ENCODE results near the gene SND1. TPM values are rescaled to one million over a fixed set of nuclear protein-coding genes. Genes with fewer than 3 reads are reported as not detected.

Gene SND1
- total and polyA plus RNA-seq, 7 donors, result 29.2 to 72.8 (median 48.2) TPM

DNA sequence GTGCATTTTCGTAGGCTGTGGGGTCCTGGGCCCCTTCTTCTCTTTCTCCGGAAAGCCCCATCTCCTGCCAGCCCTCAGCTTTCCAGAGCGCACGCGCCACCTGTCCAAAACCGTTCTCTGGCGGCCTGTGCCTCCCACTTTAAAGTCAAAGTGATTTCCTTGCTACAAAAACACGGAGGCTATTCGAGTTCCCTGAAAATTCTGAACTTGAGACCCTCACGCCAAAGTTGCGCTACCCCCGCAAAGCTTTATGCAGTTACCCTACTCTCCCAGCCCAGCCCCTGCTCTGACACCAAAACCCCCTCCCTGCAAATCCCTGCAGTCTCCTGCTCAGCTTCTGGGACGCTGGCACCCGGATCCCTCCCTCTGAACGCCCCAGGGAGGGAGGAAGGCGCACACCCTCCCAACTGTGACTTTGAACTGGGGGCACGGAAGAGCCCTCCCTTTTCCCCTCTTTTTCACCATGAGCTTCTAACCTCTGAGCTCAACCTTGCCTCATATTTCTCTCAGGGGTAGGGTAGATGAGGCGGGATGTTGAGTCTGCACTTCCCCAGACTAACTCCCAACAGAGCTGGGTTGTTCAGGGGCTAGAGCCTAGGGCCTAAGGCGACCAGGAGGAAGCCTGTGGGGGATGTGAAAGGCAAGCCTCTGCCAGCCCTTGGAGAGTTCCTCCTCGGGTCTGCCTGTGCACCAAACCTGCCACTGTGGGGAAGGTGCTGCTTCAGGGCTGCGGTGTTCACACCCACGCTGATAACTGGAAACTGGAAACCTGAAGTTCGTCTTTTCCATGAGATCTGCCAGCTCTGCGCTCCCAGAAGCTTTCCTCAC lies 31.4 kb upstream of the SND1 start:
- WGBS, 3 donors, result 2 to 3% (median 2%) methylated on average over 22 to 24 of the region's 24 CpGs
- no peaks in the 10 kb centered on the region for H3K9me3 ChIP-seq
- no peak overlapping the region for H3K27ac ChIP-seq
- ATAC-seq, result no peak
- H3K27me3 ChIP-seq (ENCODE audit: insufficient read depth in 3 of 3, low read length in 2 of 3), result peaks cover 0 to 48% (median 13%) of the 10 kb centered on the region in 3 donors
- no peaks in the 10 kb centered on the region for H3K36me3 ChIP-seq (ENCODE audit: insufficient read depth in 1 of 2, low read depth in 1 of 2)
- intact Hi-C loops (cut with DNase I), result no loop called here
- DNase-seq, result no peak
- no peak overlapping the region for H3K4me3 ChIP-seq
- TF ChIP-seq, protein P1, sequence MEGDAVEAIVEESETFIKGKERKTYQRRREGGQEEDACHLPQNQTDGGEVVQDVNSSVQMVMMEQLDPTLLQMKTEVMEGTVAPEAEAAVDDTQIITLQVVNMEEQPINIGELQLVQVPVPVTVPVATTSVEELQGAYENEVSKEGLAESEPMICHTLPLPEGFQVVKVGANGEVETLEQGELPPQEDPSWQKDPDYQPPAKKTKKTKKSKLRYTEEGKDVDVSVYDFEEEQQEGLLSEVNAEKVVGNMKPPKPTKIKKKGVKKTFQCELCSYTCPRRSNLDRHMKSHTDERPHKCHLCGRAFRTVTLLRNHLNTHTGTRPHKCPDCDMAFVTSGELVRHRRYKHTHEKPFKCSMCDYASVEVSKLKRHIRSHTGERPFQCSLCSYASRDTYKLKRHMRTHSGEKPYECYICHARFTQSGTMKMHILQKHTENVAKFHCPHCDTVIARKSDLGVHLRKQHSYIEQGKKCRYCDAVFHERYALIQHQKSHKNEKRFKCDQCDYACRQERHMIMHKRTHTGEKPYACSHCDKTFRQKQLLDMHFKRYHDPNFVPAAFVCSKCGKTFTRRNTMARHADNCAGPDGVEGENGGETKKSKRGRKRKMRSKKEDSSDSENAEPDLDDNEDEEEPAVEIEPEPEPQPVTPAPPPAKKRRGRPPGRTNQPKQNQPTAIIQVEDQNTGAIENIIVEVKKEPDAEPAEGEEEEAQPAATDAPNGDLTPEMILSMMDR (IDR thresholded peaks at IDR 0.05), result no peak
- H3K4me1 ChIP-seq, result no peaks in the 10 kb centered on the region

DNA sequence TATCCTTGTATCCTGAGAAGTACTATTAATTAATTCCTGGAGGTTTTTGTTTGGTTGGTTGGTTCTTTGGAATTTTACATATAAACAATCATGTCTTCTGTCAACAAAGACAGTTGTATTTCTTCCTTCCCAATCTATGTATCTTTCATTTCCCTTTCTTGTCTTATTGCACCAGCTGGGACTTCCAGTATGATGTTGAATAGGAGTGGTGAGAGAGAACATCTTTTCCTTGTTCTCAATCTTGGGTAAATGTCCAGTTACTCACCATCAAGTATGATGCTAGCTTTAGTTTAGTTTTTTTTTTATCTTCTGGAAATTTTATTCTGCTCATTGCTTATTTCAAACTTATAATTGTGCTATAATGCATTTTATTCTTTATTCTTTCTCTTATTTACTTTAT lies 26.7 kb upstream of the SND1 start:
- ATAC-seq (no peak), DNase-seq (no peak)
- Histone ChIP-seq H3K4me3 (no peak overlapping the region), H3K27ac (no peak overlapping the region), H3K36me3 (ENCODE audit: insufficient read depth in 1 of 2, low read depth in 1 of 2) (no peaks in the 10 kb centered on the region), H3K9me3 (no peaks in the 10 kb centered on the region), H3K27me3 (ENCODE audit: insufficient read depth in 3 of 3, low read length in 2 of 3) (peaks cover 0 to 18% (median 4%) of the 10 kb centered on the region in 3 donors), H3K4me1 (no peaks in the 10 kb centered on the region)
- TF ChIP-seq, protein P1 (IDR thresholded peaks at IDR 0.05), result no peak
- intact Hi-C loops (cut with DNase I), result no loop called here

DNA sequence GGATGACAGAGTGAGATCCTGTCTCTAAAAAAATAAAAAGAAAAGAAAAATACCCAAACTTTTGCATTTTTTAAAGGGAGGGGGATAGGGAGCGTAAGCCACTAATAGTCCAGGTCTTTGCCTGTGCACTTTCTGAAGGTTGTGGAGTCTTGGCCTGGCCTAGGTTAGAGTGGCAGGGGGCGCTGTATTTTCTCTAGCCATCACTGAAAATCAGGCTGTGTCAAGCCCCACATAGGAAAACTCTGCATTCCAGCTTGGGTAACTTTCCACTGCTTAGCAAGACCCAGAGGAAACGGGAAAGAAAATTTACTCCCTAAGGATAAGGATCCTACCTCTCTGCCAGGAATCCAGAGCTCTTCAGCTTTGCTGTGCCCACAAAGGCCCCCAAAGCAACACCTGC lies 23.5 kb upstream of the SND1 start:
- Histone ChIP-seq H3K9me3 (no peaks in the 10 kb centered on the region), H3K4me1 (no peaks in the 10 kb centered on the region), H3K4me3 (no peak overlapping the region), H3K27ac (no peak overlapping the region), H3K27me3 (ENCODE audit: insufficient read depth in 3 of 3, low read length in 2 of 3) (peaks cover 0 to 20% (median 0%) of the 10 kb centered on the region in 3 donors), H3K36me3 (ENCODE audit: insufficient read depth in 1 of 2, low read depth in 1 of 2) (no peaks in the 10 kb centered on the region)
- 64 to 65% (median 65%) methylated on average over 3 of the region's 3 CpGs for WGBS, 3 donors
- no peak for ATAC-seq
- intact Hi-C loops (cut with DNase I), result no loop called here
- DNase-seq, result no peak
- TF ChIP-seq, protein P1 (IDR thresholded peaks at IDR 0.05), result no peak

DNA sequence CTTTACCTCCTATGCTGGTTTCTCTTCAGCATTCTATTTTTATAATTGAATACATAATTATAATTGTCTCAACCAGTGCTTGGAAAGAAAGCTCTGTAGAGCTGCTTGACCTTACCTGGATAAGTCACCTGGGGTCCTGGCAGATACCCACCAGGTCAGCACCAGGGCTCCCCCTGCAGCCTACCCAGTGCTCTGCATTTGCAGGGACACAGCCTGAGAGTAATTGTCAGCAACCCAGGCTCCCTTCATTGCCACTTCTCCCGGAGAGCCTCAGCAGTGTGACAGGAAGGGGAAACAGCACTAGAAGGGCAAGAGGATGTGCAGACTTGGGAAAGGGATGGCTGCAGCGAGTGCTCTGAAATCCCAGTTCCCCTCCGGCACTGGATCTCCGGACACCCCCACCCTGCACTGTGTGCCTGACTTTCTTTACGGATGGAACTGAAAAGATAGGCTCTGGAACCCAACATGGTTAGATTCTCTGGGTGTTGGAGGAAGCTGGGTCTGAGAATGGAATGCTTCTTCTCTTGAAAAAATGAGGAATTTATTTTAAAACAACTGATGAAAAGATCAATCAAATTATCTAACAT lies 22.6 kb upstream of the SND1 start:
- H3K27ac ChIP-seq, result no peak overlapping the region
- H3K27me3 ChIP-seq (ENCODE audit: insufficient read depth in 3 of 3, low read length in 2 of 3), result peaks cover 0 to 13% (median 0%) of the 10 kb centered on the region in 3 donors
- TF ChIP-seq, protein P1 (IDR thresholded peaks at IDR 0.05), result peak; percentile 27
- no peak overlapping the region for H3K4me3 ChIP-seq
- H3K4me1 ChIP-seq, result no peaks in the 10 kb centered on the region
- intact Hi-C loops (cut with DNase I), result no loop called here
- ATAC-seq, result peak in 1 of 4 donors; percentile 41
- DNase-seq, result no peak
- H3K36me3 ChIP-seq (ENCODE audit: insufficient read depth in 1 of 2, low read depth in 1 of 2), result no peaks in the 10 kb centered on the region
- 16 to 18% (median 16%) methylated on average over 5 of the region's 5 CpGs for whole genome bisulfite sequencing, 3 donors
- no peaks in the 10 kb centered on the region for H3K9me3 ChIP-seq
